Activated naive CD4-positive, alpha-beta T cell treated with anti-CD3 and anti-CD28 coated beads, Interleukin-2, amount 10 ng/mL, durations not matched to agents 7 days and 5 days (primary cell): ENCODE measurements around the gene MACROD1.

Source experiments
- CTCF ChIA-PET: fragments of 350-600 bp; sonication (Branson Sonifier 250); formaldehyde crosslinking; loops from one replicate; lab custom pipeline; 2021; ENCODE audit warnings: antibody characterized with exemption; lab: Charles Lee
- DNase-seq: peaks from one replicate; pipeline ENCODE4 v3.0.0-alpha.2; 2020
- H3K27ac Mint-ChIP-seq: one replicate; pipeline ENCODE4 v1.8.0; 2021; ENCODE audit warnings: mild to moderate bottlenecking, moderate library complexity, mixed read lengths
- H3K27me3 Mint-ChIP-seq: one replicate; pipeline ENCODE4 v1.8.0; 2021; ENCODE audit warnings: mild to moderate bottlenecking, mixed read lengths
- H3K36me3 Mint-ChIP-seq: one replicate; pipeline ENCODE4 v1.8.0; 2021; ENCODE audit warnings: mixed read lengths
- H3K4me1 Mint-ChIP-seq: one replicate; pipeline ENCODE4 v1.8.0; 2021; ENCODE audit warnings: mixed read lengths
- H3K4me3 Mint-ChIP-seq: one replicate; pipeline ENCODE4 v1.8.0; 2021; ENCODE audit warnings: mild to moderate bottlenecking, moderate library complexity, mixed read lengths
- H3K9me3 Mint-ChIP-seq: one replicate; pipeline ENCODE4 v1.8.0; 2021; ENCODE audit warnings: mixed read lengths

MACROD1 gene

GRCh38 chr11:64072871-64073270, 93.0 kb downstream of the MACROD1 start:
- H3K36me3 Mint-ChIP-seq = no peaks in the 10 kb centered on the region
- H3K9me3 Mint-ChIP-seq = no peaks in the 10 kb centered on the region
- no peak overlapping the region for H3K27ac Mint-ChIP-seq
- DNase-seq = no peak
- no peak overlapping the region for H3K4me3 Mint-ChIP-seq
- no peaks in the 10 kb centered on the region for H3K27me3 Mint-ChIP-seq
- peaks cover 10% of the 10 kb centered on the region for H3K4me1 Mint-ChIP-seq
- CTCF ChIA-PET = no interaction called here

GRCh38 chr11:64072403-64072802, 93.5 kb downstream of the MACROD1 start:
- Mint-ChIP-seq H3K9me3 (no peaks in the 10 kb centered on the region), H3K27ac (no peak overlapping the region), H3K36me3 (no peaks in the 10 kb centered on the region), H3K4me3 (no peak overlapping the region), H3K4me1 (peaks cover 10% of the 10 kb centered on the region), H3K27me3 (no peaks in the 10 kb centered on the region)
- no peak for DNase-seq
- CTCF ChIA-PET = no interaction called here

- Mint-ChIP-seq H3K9me3 (no peaks in the 10 kb centered on the region), H3K36me3 (no peaks in the 10 kb centered on the region)
These were observed 94.1 kb downstream of the MACROD1 start for GRCh38 chr11:64071849-64072248.

GRCh38 chr11:64070314-64070681, 95.6 kb downstream of the MACROD1 start:
- H3K27ac Mint-ChIP-seq = peak overlapping the region; percentile 14
- H3K27me3 Mint-ChIP-seq = no peaks in the 10 kb centered on the region
- DNase-seq = no peak

More at GRCh38 chr11:64071849-64072248, 94.1 kb downstream of the MACROD1 start:
- Mint-ChIP-seq H3K4me1 (peaks cover 10% of the 10 kb centered on the region), H3K27me3 (no peaks in the 10 kb centered on the region), H3K4me3 (no peak overlapping the region), H3K27ac (no peak overlapping the region)
- no peak for DNase-seq
- CTCF ChIA-PET = no interaction called here

GRCh38 chr11:64069401-64070313, 96.3 kb downstream of the MACROD1 start:
- peaks cover 10% of the 10 kb centered on the region for H3K4me1 Mint-ChIP-seq
- H3K9me3 Mint-ChIP-seq = no peaks in the 10 kb centered on the region
- H3K27me3 Mint-ChIP-seq = peaks cover 6% of the 10 kb centered on the region
- H3K4me3 Mint-ChIP-seq = no peak overlapping the region
- H3K36me3 Mint-ChIP-seq = no peaks in the 10 kb centered on the region
- CTCF ChIA-PET = no interaction called here
- DNase-seq = no peak
- H3K27ac Mint-ChIP-seq = no peak overlapping the region

More at GRCh38 chr11:64070314-64070681, 95.6 kb downstream of the MACROD1 start:
- peaks cover 10% of the 10 kb centered on the region for H3K4me1 Mint-ChIP-seq
- no peaks in the 10 kb centered on the region for H3K9me3 Mint-ChIP-seq
- H3K4me3 Mint-ChIP-seq = no peak overlapping the region
- CTCF ChIA-PET = no interaction called here
- no peaks in the 10 kb centered on the region for H3K36me3 Mint-ChIP-seq

GRCh38 chr11:64068705-64069400, 97.1 kb downstream of the MACROD1 start:
- Mint-ChIP-seq H3K27ac (no peak overlapping the region), H3K36me3 (no peaks in the 10 kb centered on the region), H3K9me3 (no peaks in the 10 kb centered on the region), H3K4me3 (no peak overlapping the region), H3K4me1 (peaks cover 2% of the 10 kb centered on the region), H3K27me3 (peaks cover 7% of the 10 kb centered on the region)
- DNase-seq = no peak
- CTCF ChIA-PET = no interaction called here

- Mint-ChIP-seq H3K36me3 (no peaks in the 10 kb centered on the region), H3K27ac (no peak overlapping the region), H3K27me3 (peaks cover 17% of the 10 kb centered on the region), H3K9me3 (no peaks in the 10 kb centered on the region), H3K4me3 (no peak overlapping the region), H3K4me1 (no peaks in the 10 kb centered on the region)
- no peak for DNase-seq
- CTCF ChIA-PET = no interaction called here
These were observed 98.5 kb downstream of the MACROD1 start for GRCh38 chr11:64067230-64067993.

GRCh38 chr11:64065712-64066111, 100.2 kb downstream of the MACROD1 start:
- no peaks in the 10 kb centered on the region for H3K36me3 Mint-ChIP-seq
- CTCF ChIA-PET = no interaction called here
- H3K27ac Mint-ChIP-seq = no peak overlapping the region
- peaks cover 7% of the 10 kb centered on the region for H3K4me1 Mint-ChIP-seq
- H3K9me3 Mint-ChIP-seq = no peaks in the 10 kb centered on the region
- H3K27me3 Mint-ChIP-seq = peaks cover 33% of the 10 kb centered on the region
- no peak overlapping the region for H3K4me3 Mint-ChIP-seq
- no peak for DNase-seq

- no peak overlapping the region for H3K4me3 Mint-ChIP-seq
- H3K4me1 Mint-ChIP-seq = peaks cover 9% of the 10 kb centered on the region
- CTCF ChIA-PET = no interaction called here
- no peak overlapping the region for H3K27ac Mint-ChIP-seq
- no peak for DNase-seq
- no peaks in the 10 kb centered on the region for H3K36me3 Mint-ChIP-seq
- H3K9me3 Mint-ChIP-seq = no peaks in the 10 kb centered on the region
- H3K27me3 Mint-ChIP-seq = peaks cover 39% of the 10 kb centered on the region
These were observed 100.8 kb downstream of the MACROD1 start for GRCh38 chr11:64065141-64065465.

GRCh38 chr11:64064374-64065140, 101.4 kb downstream of the MACROD1 start:
- DNase-seq = no peak
- no peak overlapping the region for H3K27ac Mint-ChIP-seq

GRCh38 chr11:64063777-64064176, 102.1 kb downstream of the MACROD1 start:
- H3K9me3 Mint-ChIP-seq = no peaks in the 10 kb centered on the region
- H3K27me3 Mint-ChIP-seq = peaks cover 50% of the 10 kb centered on the region
- H3K4me3 Mint-ChIP-seq = no peak overlapping the region
- peaks cover 9% of the 10 kb centered on the region for H3K4me1 Mint-ChIP-seq
- CTCF ChIA-PET = no interaction called here
- H3K36me3 Mint-ChIP-seq = no peaks in the 10 kb centered on the region
- no peak overlapping the region for H3K27ac Mint-ChIP-seq
- no peak for DNase-seq

More at GRCh38 chr11:64064374-64065140, 101.4 kb downstream of the MACROD1 start:
- Mint-ChIP-seq H3K4me1 (peaks cover 9% of the 10 kb centered on the region), H3K36me3 (no peaks in the 10 kb centered on the region), H3K4me3 (no peak overlapping the region), H3K9me3 (no peaks in the 10 kb centered on the region), H3K27me3 (peaks cover 42% of the 10 kb centered on the region)
- CTCF ChIA-PET = no interaction called here

- DNase-seq = no peak
- Mint-ChIP-seq H3K4me1 (peaks cover 9% of the 10 kb centered on the region), H3K27me3 (peaks cover 58% of the 10 kb centered on the region), H3K9me3 (no peaks in the 10 kb centered on the region), H3K27ac (no peak overlapping the region), H3K4me3 (peak overlapping the region; percentile 13), H3K36me3 (no peaks in the 10 kb centered on the region)
- CTCF ChIA-PET = no interaction called here
These were observed 103.5 kb downstream of the MACROD1 start for GRCh38 chr11:64062185-64063039.

GRCh38 chr11:64060861-64061444, 105.0 kb downstream of the MACROD1 start:
- peaks cover 9% of the 10 kb centered on the region for H3K4me1 Mint-ChIP-seq
- H3K27ac Mint-ChIP-seq = no peak overlapping the region
- H3K27me3 Mint-ChIP-seq = peaks cover 58% of the 10 kb centered on the region
- DNase-seq = peak; percentile 74
- H3K9me3 Mint-ChIP-seq = no peaks in the 10 kb centered on the region
- H3K4me3 Mint-ChIP-seq = peak overlapping the region; percentile 70
- no peaks in the 10 kb centered on the region for H3K36me3 Mint-ChIP-seq
- CTCF ChIA-PET = interaction anchor here (0.9 to 1.4 kb wide), 2 partner anchors 87 to 225 kb away, joined by 3 read pairs; no protein-coding TSS in a partner anchor
